GM12873 (cell line): ENCODE measurements around the gene CLDN18.

ENCODE experiments used
- CTCF ChIP-seq: IDR thresholded peaks from 2 replicates; pipeline ENCODE4 v1.5.1; 2012; ENCODE audit warnings: low read depth, mild to moderate bottlenecking, moderate library complexity, low read length, control low read depth; ENCODE audit not compliant: insufficient read depth; ENCODE audit errors: missing control alignments

CLDN18 gene

GRCh38 chr3:138025553-138025952, 15.6 kb downstream of the CLDN18 start:
- TF ChIP-seq CTCF: no peak

- no peak for TF ChIP-seq CTCF
Measured at GRCh38 chr3:138027821-138028220, 17.9 kb downstream of the CLDN18 start.

GRCh38 chr3:138030734-138031280, 20.8 kb downstream of the CLDN18 start:
- no peak for TF ChIP-seq CTCF

- TF ChIP-seq CTCF: no peak
Measured at GRCh38 chr3:138031536-138031935, 21.6 kb downstream of the CLDN18 start.

- TF ChIP-seq CTCF: no peak
Measured at GRCh38 chr3:138032567-138032966, 22.6 kb downstream of the CLDN18 start.

GRCh38 chr3:138033202-138033691, 23.3 kb downstream of the CLDN18 start:
- no peak for TF ChIP-seq CTCF

- no peak for TF ChIP-seq CTCF
Measured at GRCh38 chr3:138034918-138035317, 25.0 kb downstream of the CLDN18 start.
